HepG2 (cell line): ENCODE results near the gene PCNX4. TPM values are rescaled to one million over a fixed set of nuclear protein-coding genes. Genes with fewer than 3 reads are reported as not detected.

Experiments
- ATAC-seq: fragments of 200-7000 bp; cut with Tn5 transposase; 3 replicates; pipeline ENCODE4 v1.9.1; 2020; ENCODE audit warnings: mild to moderate bottlenecking, moderate library complexity
- BruUV-seq: library from RNA; stranded (reverse); fragments of 400-500 nt; replicated peaks from 2 replicates; lab custom pipeline; 2021; lab: Mats Ljungman, UMichigan
- CTCF ChIA-PET: fragments of 300-600 bp; formaldehyde crosslinking; extraction: SDS; loops from one replicate; lab custom pipeline; 2021; ENCODE audit warnings: low total read pairs, inconsistent platforms, low intra/inter-chr PET ratio; lab: Yijun Ruan, JAX
- POLR2A ChIA-PET: fragments of 350-600 bp; sonication (Branson Sonifier 250); formaldehyde crosslinking; loops from one replicate; lab custom pipeline; 2020; ENCODE audit warnings: antibody characterized with exemption, inconsistent platforms; lab: Yijun Ruan, JAX
- DNase-seq: peaks from one replicate; pipeline ENCODE4 v3.0.0-alpha.2; 2015; ENCODE audit warnings: low spot score
- FAIRE-seq: peaks from 3 replicates; lab custom pipeline; 2011; peaks lifted over from hg19 to GRCh38; lab: Jason Lieb, UNC
- H2AFZ ChIP-seq: one replicate; pipeline ENCODE4 v1.6.1; 2011; ENCODE audit warnings: low read length, inconsistent platforms
- H3K27ac ChIP-seq: fragments of 300-600 bp; 3 replicates; pipeline ENCODE4 v1.8.0; 2011; ENCODE audit warnings: mixed run types, mild to moderate bottlenecking, mixed read lengths, low read length, inconsistent platforms; ENCODE audit not compliant: insufficient read depth; ENCODE audit errors: extremely low read length
- H3K27me3 ChIP-seq, 2 experiments: fragments of 200-600 bp in 1 of 2; 2 replicates in 1 of 2; 3 replicates in 1 of 2; pipeline versions ENCODE4 v1.6.0 to v1.8.0; 2011; ENCODE audit warnings: low read length in 2 of 2, mild to moderate bottlenecking in 2 of 2, moderate library complexity in 2 of 2, inconsistent platforms in 1 of 2; ENCODE audit not compliant: insufficient read depth in 2 of 2, control insufficient read depth in 1 of 2
- H3K36me3 ChIP-seq, 2 experiments: fragments of 200-600 bp in 1 of 2; replicated peaks in 1 of 2; 2 replicates in 1 of 2; 3 replicates in 1 of 2; pipeline versions ENCODE4 v1.5.1 to v1.8.0; 2011; ENCODE audit warnings: low read length in 2 of 2, inconsistent platforms in 1 of 2; ENCODE audit not compliant: insufficient read depth in 2 of 2, control insufficient read depth in 1 of 2
- H3K4me1 ChIP-seq: 2 replicates; pipeline ENCODE4 v1.5.1; 2012; ENCODE audit warnings: low read length, inconsistent platforms; ENCODE audit not compliant: insufficient read depth
- H3K4me2 ChIP-seq: 2 replicates; pipeline ENCODE4 v1.6.0; 2011; ENCODE audit warnings: low read depth, low read length, inconsistent platforms
- H3K4me3 ChIP-seq, 3 experiments: fragments of 200-600 bp in 1 of 3; sonication (generic), shearing (Covaris generic) in 1 of 3; replicated peaks in 1 of 3; 2 replicates each; pipeline ENCODE4 v1.5.1; 2011 to 2016; ENCODE audit warnings: low read length in 3 of 3, inconsistent platforms in 2 of 3, low read depth in 2 of 3, mild to moderate bottlenecking in 2 of 3, control low read depth in 1 of 3, mixed read lengths in 1 of 3; ENCODE audit not compliant: insufficient read depth in 1 of 3
- H3K79me2 ChIP-seq: one replicate; pipeline ENCODE4 v1.6.1; 2011; ENCODE audit warnings: low read length, inconsistent platforms; ENCODE audit not compliant: insufficient read depth
- H3K9ac ChIP-seq: 2 replicates; pipeline ENCODE4 v1.6.0; 2011; ENCODE audit warnings: mild to moderate bottlenecking, low read depth, low read length, inconsistent platforms; ENCODE audit not compliant: insufficient read depth
- H3K9me3 ChIP-seq: 2 replicates; pipeline ENCODE4 v1.5.1; 2012; ENCODE audit warnings: mild to moderate bottlenecking, low read length
- H4K20me1 ChIP-seq: 2 replicates; pipeline ENCODE4 v1.6.0; 2011; ENCODE audit warnings: inconsistent platforms, mild to moderate bottlenecking, low read length, moderate library complexity; ENCODE audit not compliant: insufficient read depth
- E2F5 ChIP-seq: sonication (generic); formaldehyde crosslinking; conservative IDR thresholded peaks from 2 replicates; pipeline ENCODE4 v1.4.0; 2020; ENCODE audit warnings: missing genetic modification reagents
- EHMT2 ChIP-seq: fragments of 200-600 bp; sonication (generic); IDR thresholded peaks from 2 replicates; pipeline ENCODE4 v1.7.0; 2017; ENCODE audit warnings: antibody characterized with exemption, low read depth, low read length, borderline replicate concordance
- MYC ChIP-seq: sonication (generic); formaldehyde crosslinking; IDR thresholded peaks from 2 replicates; pipeline ENCODE4 v1.9.0; 2021; ENCODE audit warnings: missing genetic modification reagents, borderline replicate concordance
- NFIC ChIP-seq: IDR thresholded peaks from 2 replicates; pipeline ENCODE4 v1.6.1; 2012; ENCODE audit warnings: mild to moderate bottlenecking, low read length, inconsistent platforms
- NFKB2 ChIP-seq: sonication (generic); formaldehyde crosslinking; IDR thresholded peaks from 2 replicates; pipeline ENCODE4 v1.4.0; 2020; ENCODE audit warnings: missing genetic modification reagents, borderline replicate concordance
- NONO ChIP-seq, 2 experiments: fragments of 450-650 bp in 1 of 2; sonication (generic) in 1 of 2; formaldehyde crosslinking in 1 of 2; IDR thresholded peaks in 1 of 2; conservative IDR thresholded peaks in 1 of 2; 2 replicates each; pipeline versions ENCODE4 v1.6.1 to v1.8.0; 2017 to 2022; ENCODE audit warnings: mild to moderate bottlenecking in 1 of 2, missing genetic modification reagents in 1 of 2, moderate library complexity in 1 of 2
- RFX5 ChIP-seq: IDR thresholded peaks from 2 replicates; pipeline ENCODE4 v1.6.1; 2011; ENCODE audit warnings: low read depth, low read length, improper control_type of control experiment
- SRSF9 ChIP-seq: fragments of 200-400 bp; formaldehyde crosslinking; IDR thresholded peaks from 2 replicates; pipeline ENCODE4 v1.6.1; 2018; ENCODE audit warnings: borderline replicate concordance, mild to moderate bottlenecking, low read depth, low read length; ENCODE audit not compliant: insufficient read depth, poor library complexity, severe bottlenecking
- ZNF136 ChIP-seq: sonication (generic); formaldehyde crosslinking; IDR thresholded peaks from 2 replicates; pipeline ENCODE4 v1.8.1; 2022; ENCODE audit warnings: low read depth, mild to moderate bottlenecking, moderate library complexity, missing genetic modification reagents
- ZNF557 ChIP-seq: sonication (generic); formaldehyde crosslinking; IDR thresholded peaks from 2 replicates; pipeline ENCODE4 v1.4.0; 2020; ENCODE audit warnings: missing genetic modification reagents
- ZNF879 ChIP-seq: sonication (generic); formaldehyde crosslinking; IDR thresholded peaks from 2 replicates; pipeline ENCODE4 v1.8.1; 2023; ENCODE audit warnings: missing genetic modification reagents
- ZNF883 ChIP-seq: sonication (generic); formaldehyde crosslinking; IDR thresholded peaks from 2 replicates; pipeline ENCODE4 v1.5.1; 2020; ENCODE audit warnings: mild to moderate bottlenecking, missing genetic modification reagents; ENCODE audit errors: not compliant biosample characterization
- ZNF891 ChIP-seq: sonication (generic); formaldehyde crosslinking; IDR thresholded peaks from 2 replicates; pipeline ENCODE4 v1.5.0; 2020; ENCODE audit warnings: mild to moderate bottlenecking, missing genetic modification reagents
- WGBS: methylation state at CpG from one replicate; pipeline ENCODE4 v1.1.6; 2017; ENCODE audit warnings: low lambda C conversion rate; 5-methylcytosine and 5-hydroxymethylcytosine counted together
- in situ Hi-C: cut with HindIII; loops from 2 replicates; pipeline ENCODE4 v1.10.0; 2017; ENCODE audit warnings: low pct_unique_long_range_greater_than_20kb; ENCODE audit not compliant: extremely low pct_ligation_motif_present
- intact Hi-C: fragments of 100-400 bp; cut with micrococcal nuclease; formaldehyde crosslinking; loops from one replicate; pipeline ENCODE4 v1.10.0; 2022; ENCODE audit not compliant: unreplicated experiment
- polyA plus RNA-seq, 8 experiments: library from polyadenylated mRNA; depleted of rRNA in 3 of 8; stranded (reverse) in 7 of 8; unstranded in 1 of 8; fragments of >200 nt; fragmentation: Illumina TruSeq in 4 of 8; extraction: Trizol in 4 of 8; gene quantifications; 2 replicates each; pipeline versions ENCODE4 v1.2.1 to v1.2.3, GENCODE V29; 2011 to 2016; ENCODE audit warnings: low read depth in 4 of 8, missing spikeins in 1 of 8, mixed read lengths in 1 of 8; ENCODE audit not compliant: insufficient read depth in 1 of 8
- total RNA-seq, 5 experiments: library from RNA; depleted of rRNA; stranded (reverse); fragments of >200 nt; fragmentation: Illumina TruSeq; extraction: Trizol; gene quantifications; 2 replicates each; pipeline ENCODE4 v1.2.3, GENCODE V29; 2016; ENCODE audit warnings: low read depth in 1 of 5

Gene PCNX4
- total and polyA plus RNA-seq, 2 of the 13 experiments (the other 11 are each of a cell fraction or from before 2014, with no cell fraction given), result 28.6 to 43.0 TPM

- no peak for ATAC-seq
- no peak for DNase-seq
- WGBS, result 83% methylated on average over 3 of the region's 3 CpGs
- CTCF ChIA-PET, result no interaction called here
- FAIRE-seq, result no peak
- in situ Hi-C loops, result loop anchor here (25.0 kb wide), 1 partner anchor 511 kb away; no protein-coding TSS in a partner anchor
- Histone ChIP-seq H3K27ac (no peak overlapping the region), H3K4me1 (no peaks in the 10 kb centered on the region), H2AFZ (no peak overlapping the region), H3K4me3 (no peak overlapping the region), H3K36me3 (no peaks in the 10 kb centered on the region)
- TF ChIP-seq ZNF557 (CRISPR knock-in tag) (no peak), ZNF891 (CRISPR knock-in tag) (no peak), ZNF883 (CRISPR knock-in tag) (no peak), ZNF136 (CRISPR knock-in tag) (no peak), NONO (IDR thresholded peaks at IDR 0.05) (no peak), NONO (CRISPR knock-in tag; conservative IDR thresholded peaks at IDR 0.05) (no peak), SRSF9 (no peak), NFKB2 (CRISPR knock-in tag) (no peak), E2F5 (CRISPR knock-in tag) (no peak), MYC (no peak), EHMT2 (no peak), NFIC (no peak), ZNF879 (CRISPR knock-in tag) (no peak), RFX5 (no peak)
- TF ChIP-seq, all 625 proteins: peak for 0
- H4K20me1 ChIP-seq, result no peaks in the 10 kb centered on the region
- intact Hi-C loops, result no loop called here
- no peak overlapping the region for H3K9ac ChIP-seq
- no peaks in the 10 kb centered on the region for H3K27me3 ChIP-seq
- POLR2A ChIA-PET, result no interaction called here
- no peaks in the 10 kb centered on the region for H3K79me2 ChIP-seq
- no peaks in the 10 kb centered on the region for H3K9me3 ChIP-seq
- no TSS peak for BruUV-seq
- H3K4me2 ChIP-seq, result no peak overlapping the region
Observed at GRCh38 chr14:60051721-60052221, 40.0 kb upstream of the PCNX4 start.
